SJCRH30 (cell line): ENCODE results near the gene TAB2. TPM values are rescaled to one million over a fixed set of nuclear protein-coding genes. Genes with fewer than 3 reads are reported as not detected.

ENCODE experiments used
- DNase-seq, 2 experiments: peaks; one replicate each; pipeline ENCODE4 v3.0.0-alpha.2; 2015 to 2020
- H3K27ac ChIP-seq: fragments of 250-450 bp; sonication (Bioruptor Pico); 2 replicates; pipeline ENCODE4 v1.5.1; 2020; ENCODE audit warnings: mild to moderate bottlenecking, moderate library complexity
- H3K27me3 ChIP-seq: fragments of 250-450 bp; sonication (Bioruptor Pico); 2 replicates; pipeline ENCODE4 v1.5.1; 2020; ENCODE audit warnings: mild to moderate bottlenecking, moderate library complexity
- H3K36me3 ChIP-seq: fragments of 250-450 bp; sonication (Bioruptor Pico); 2 replicates; pipeline ENCODE4 v1.5.1; 2020; ENCODE audit warnings: mild to moderate bottlenecking, moderate library complexity
- H3K4me1 ChIP-seq: fragments of 250-450 bp; sonication (Bioruptor Pico); 2 replicates; pipeline ENCODE4 v1.5.1; 2020; ENCODE audit warnings: mild to moderate bottlenecking, moderate library complexity
- H3K4me3 ChIP-seq: fragments of 250-450 bp; sonication (Bioruptor Pico); 2 replicates; pipeline ENCODE4 v1.5.1; 2020; ENCODE audit warnings: mild to moderate bottlenecking, moderate library complexity
- H3K9me3 ChIP-seq: fragments of 250-450 bp; sonication (Bioruptor Pico); replicated peaks from 2 replicates; pipeline ENCODE4 v1.5.1; 2020; ENCODE audit warnings: mild to moderate bottlenecking, moderate library complexity
- total RNA-seq: library from RNA; depleted of rRNA; stranded (reverse); fragments of >200 nt; shearing (Covaris generic); gene quantifications from 2 replicates; pipeline ENCODE4 v1.2.3, GENCODE V29; 2014

TAB2 gene
- total RNA-seq, 1 experiment from 2014 or later, result 37.6 TPM

DNA sequence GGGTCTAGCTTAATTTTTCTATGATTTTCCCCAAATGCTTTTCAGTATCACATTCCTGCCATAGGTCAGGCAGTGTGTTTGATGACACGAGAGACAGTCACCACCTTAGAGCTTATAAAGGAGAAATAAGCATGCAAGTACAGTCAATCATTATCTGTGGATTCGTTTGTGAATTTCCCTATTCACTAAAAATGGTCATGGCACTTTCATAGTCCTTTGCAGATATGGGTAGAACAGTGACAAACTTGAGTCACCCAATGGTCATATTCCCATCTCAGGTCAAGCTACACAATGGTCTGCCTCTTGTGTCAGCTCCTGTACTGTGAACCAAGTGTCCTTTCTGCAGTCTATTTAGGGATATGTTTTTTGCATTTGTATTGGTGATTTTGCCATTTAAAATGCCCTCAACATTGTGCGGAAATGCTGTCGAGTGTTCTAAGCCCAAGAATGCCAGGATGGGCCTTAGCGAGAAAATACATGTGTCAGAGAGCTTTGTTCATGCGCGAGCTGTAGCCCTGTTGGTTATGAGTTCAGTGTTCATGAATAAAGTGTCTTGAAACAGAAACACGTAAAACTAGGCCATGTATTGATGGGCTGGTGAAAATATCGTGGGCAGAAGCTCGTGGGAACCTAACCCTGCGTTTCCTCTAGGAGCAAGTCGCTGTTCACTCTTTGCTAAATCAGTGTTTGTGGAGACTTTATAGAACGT is 102.3 kb downstream of the TAB2 start:
- DNase-seq, result no peak
- no peaks in the 10 kb centered on the region for H3K36me3 ChIP-seq
- no peak overlapping the region for H3K4me3 ChIP-seq
- H3K27me3 ChIP-seq, result no peaks in the 10 kb centered on the region
- no peaks in the 10 kb centered on the region for H3K9me3 ChIP-seq
- H3K27ac ChIP-seq, result no peak overlapping the region
- no peaks in the 10 kb centered on the region for H3K4me1 ChIP-seq

DNA sequence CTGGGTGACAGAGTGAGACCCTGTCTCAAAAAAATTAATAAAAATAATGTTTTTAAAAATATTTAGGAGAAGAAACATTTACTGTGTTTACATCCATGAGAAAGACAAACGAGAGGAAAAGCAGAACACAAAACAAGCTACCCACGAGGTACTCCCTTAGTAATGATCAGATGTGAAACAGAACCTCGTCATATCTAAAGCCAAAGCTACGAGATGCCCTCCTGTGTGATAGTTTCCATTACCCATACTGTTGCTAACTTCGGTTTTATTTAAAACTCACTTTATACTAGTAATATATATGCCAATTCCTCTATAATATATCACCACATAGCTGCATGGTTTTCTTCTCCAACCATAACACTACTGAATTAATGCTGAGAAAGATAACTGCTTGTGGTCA is 103.6 kb downstream of the TAB2 start:
- DNase-seq, result no peak
- Histone ChIP-seq H3K27me3 (no peaks in the 10 kb centered on the region), H3K4me1 (no peaks in the 10 kb centered on the region), H3K27ac (no peak overlapping the region), H3K36me3 (no peaks in the 10 kb centered on the region), H3K9me3 (no peaks in the 10 kb centered on the region), H3K4me3 (no peak overlapping the region)

DNA sequence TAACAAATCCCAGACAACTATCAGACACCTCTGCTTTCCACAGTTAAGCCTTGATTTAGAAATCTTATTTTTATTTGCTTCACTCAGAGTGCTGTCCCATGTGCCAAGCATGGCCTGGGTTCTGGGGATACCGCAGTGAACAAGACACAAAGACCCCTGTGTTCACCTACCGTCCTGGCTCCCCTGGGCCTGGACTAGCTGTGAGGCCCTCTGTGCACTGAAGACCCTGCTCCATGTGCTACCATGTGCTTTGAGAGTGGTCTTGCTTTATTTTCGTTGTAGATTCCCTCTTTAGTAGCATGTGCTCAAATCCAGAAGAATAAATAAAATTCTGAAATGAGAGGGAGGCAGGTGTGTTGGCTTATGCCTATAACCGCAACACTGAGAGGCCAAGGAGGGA is 105.1 kb downstream of the TAB2 start:
- Histone ChIP-seq H3K36me3 (no peaks in the 10 kb centered on the region), H3K4me3 (no peak overlapping the region), H3K27me3 (no peaks in the 10 kb centered on the region), H3K9me3 (no peaks in the 10 kb centered on the region), H3K27ac (no peak overlapping the region), H3K4me1 (no peaks in the 10 kb centered on the region)
- DNase-seq, result no peak

DNA sequence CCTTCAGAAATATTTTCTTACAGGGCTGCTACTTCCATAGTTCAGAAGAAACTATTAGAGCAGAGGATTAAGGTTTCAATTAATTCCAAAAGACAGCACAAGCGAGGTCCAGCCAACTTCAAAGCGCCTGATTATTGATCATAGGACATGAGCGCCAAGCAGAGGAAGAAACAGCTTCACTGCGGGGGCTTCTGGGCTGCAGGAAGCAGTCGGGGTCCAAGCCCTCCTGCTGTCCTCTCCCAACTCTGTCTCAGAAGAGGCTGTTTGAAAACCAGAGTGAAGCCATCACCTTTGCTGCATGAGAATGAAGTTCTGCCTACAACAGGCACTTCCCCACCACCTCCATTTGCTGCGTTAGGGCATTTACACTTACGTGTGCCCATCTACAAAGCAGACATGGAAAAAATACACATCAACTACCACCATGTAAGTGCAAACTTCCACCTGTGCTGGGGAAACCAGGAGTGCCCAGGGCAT is 106.5 kb downstream of the TAB2 start:
- H3K9me3 ChIP-seq, result no peaks in the 10 kb centered on the region
- no peaks in the 10 kb centered on the region for H3K4me1 ChIP-seq
- no peak for DNase-seq
- no peaks in the 10 kb centered on the region for H3K36me3 ChIP-seq
- no peaks in the 10 kb centered on the region for H3K27me3 ChIP-seq
- H3K27ac ChIP-seq, result no peak overlapping the region
- no peak overlapping the region; the same call in 1 of the 2 replicates for H3K4me3 ChIP-seq

DNA sequence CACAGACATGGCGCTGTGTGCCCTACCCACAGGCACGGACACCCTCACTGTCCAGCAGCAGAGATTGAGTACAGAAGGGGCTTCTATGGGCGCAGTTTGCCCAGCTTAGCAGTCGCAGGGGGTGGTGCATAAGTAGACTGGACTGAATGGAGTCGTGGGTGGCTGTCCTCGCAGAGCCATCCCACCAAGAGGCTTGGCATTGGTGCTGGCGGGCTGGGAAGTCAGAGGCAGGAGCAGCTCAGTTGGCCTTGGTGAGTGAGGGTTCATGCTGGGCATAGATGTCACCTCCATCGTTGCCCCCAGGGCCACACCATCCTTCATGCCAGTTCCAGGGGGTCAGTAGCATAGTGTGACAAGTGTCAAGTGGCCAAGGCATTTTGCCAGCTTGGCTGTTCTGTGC is 107.7 kb downstream of the TAB2 start:
- Histone ChIP-seq H3K27me3 (no peaks in the 10 kb centered on the region), H3K27ac (no peak overlapping the region), H3K36me3 (no peaks in the 10 kb centered on the region), H3K4me3 (no peak overlapping the region), H3K4me1 (no peaks in the 10 kb centered on the region), H3K9me3 (no peaks in the 10 kb centered on the region)
- DNase-seq, result no peak

DNA sequence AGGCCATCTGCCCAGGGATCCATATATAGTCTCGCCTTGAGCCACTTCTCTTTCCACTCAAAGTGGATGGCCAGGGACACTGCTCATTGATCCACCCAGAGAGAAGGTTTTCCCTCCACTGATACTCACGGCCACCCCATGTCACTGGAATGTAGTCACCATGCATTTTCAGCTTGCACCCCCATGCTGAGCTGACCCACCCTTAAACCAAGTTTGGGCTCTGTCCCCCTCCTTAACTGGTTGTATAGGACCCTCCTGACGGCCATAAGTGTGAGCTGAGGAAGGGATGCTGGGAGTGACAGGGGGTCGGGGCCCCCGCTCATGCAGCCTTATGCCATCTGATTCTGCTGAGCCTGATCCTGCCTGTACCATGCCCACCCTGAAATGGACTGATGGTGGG is 108.2 kb downstream of the TAB2 start:
- Histone ChIP-seq H3K27ac (no peak overlapping the region), H3K4me1 (no peaks in the 10 kb centered on the region), H3K9me3 (no peaks in the 10 kb centered on the region), H3K4me3 (no peak overlapping the region), H3K36me3 (no peaks in the 10 kb centered on the region), H3K27me3 (no peaks in the 10 kb centered on the region)
- no peak for DNase-seq

DNA sequence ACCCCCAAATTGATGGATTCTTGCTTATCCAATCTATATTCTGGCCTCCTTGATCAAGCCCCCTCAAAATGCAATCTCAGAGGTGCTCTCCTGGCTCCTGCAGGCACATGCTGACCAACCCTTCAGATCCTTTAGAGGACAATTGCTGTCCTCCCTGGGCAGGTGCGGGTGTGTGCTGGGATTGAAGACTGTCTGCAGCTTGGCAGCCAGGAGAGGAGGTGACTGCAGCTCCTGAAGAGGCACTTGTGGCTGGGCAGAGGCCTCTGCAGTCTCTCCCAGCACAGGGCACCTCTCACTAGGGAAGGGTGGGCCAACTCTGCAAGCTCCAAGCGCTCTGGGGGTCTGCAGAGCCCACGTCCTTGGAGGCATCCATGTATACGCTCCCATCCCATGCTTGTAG is 111.1 kb downstream of the TAB2 start:
- Histone ChIP-seq H3K27ac (no peak overlapping the region), H3K27me3 (no peaks in the 10 kb centered on the region), H3K9me3 (no peaks in the 10 kb centered on the region), H3K4me3 (no peak overlapping the region), H3K4me1 (0 out of 2 replicates have a peak, but pooled peaks cover 2% of the 10 kb centered on the region), H3K36me3 (no peaks in the 10 kb centered on the region)
- DNase-seq, result no peak

DNA sequence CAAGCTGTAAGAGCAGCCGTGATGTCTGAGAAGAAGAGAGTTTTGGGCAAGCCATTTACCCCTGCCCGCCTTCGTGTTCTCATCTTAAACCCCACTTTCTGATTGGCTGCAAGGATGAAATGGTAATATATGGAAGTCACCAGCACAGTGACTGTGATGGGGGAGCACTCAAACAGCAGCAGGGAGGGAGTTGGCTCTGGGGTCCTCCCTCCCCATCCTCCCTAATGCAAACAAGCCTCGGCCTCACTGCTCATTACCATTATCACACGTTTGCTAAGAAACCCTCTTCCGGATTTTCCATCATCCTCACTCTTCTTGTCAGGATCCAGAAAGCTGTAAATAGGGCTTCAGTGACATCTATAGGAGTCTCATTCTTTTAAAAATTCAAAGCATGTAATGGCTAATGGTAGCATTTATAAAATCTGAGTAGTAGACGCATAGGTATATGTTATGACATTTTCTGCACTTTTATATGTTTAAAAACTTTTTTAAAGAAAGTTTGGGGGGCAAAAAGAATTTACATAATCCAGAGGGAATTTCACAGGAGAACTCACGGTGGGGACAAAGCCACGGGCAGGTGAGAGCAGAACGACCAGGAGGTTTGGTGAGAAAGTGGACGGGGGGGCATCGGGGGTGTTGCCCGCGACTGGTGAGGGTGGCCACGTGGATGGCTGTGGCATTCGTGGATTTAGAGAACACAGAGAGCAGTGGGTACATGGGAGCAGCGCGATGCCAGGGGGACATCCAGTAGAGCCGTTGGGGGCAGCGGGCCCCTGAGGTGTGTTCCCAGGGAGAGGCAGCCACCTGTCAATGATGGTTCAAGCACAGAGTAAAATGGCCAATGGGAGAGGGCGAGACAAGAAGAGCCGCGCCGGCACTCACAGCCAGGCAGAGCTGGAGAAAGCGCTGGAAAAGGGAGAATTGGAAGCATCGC is 112.2 kb downstream of the TAB2 start:
- no peak for DNase-seq
- H3K27ac ChIP-seq, result no peak overlapping the region
- H3K4me3 ChIP-seq, result no peak overlapping the region

DNA sequence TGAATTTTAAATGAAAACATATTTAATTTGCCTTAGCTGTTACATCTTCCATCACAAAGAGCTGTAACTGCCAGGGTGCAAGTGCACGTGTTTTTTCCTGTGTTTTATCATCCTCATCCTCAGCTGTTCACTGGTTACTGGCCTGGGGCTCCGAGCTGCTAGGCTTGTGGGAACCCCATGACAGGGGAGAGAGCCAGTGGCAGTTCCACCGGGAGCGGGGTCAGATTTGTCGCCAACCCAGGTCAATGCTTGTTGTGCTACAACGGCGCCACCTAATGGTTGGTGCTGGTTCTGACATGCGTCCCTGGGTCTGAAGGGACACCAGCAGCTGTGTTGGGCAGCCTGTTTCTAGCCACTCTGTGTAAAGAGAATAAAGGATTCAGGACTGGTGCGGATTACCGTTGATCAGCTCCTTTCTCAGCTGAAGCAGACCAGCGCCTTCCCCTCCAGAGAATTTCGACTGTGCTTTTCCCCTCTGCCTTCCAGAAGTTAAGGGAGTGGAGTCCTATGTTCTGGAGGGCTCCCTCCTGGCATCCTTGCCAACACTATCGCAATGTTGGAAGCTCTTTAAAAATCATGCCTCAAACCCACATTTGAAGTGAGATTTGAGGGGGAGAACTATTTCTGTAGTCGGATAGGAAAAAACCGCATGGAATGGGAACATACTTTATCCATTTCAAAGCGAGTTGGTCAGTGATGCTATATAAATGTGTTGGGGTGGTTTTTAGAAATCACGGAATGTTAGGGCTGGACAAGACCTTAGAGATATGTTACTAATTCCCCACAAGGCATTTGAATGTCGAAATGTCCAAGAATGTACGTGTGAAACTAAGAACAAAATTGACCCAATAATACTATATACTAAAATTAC is 114.6 kb downstream of the TAB2 start:
- Histone ChIP-seq H3K27me3 (no peaks in the 10 kb centered on the region), H3K4me1 (0 out of 2 replicates have a peak, but pooled peaks cover 2% of the 10 kb centered on the region), H3K27ac (no peak overlapping the region), H3K4me3 (no peak overlapping the region), H3K36me3 (no peaks in the 10 kb centered on the region), H3K9me3 (no peaks in the 10 kb centered on the region)
- peak; percentile 91 to 97 for DNase-seq

More for the DNA sequence above, 112.2 kb downstream of the TAB2 start:
- 0 out of 2 replicates have a peak, but pooled peaks cover 2% of the 10 kb centered on the region for H3K4me1 ChIP-seq
- no peaks in the 10 kb centered on the region for H3K27me3 ChIP-seq
- no peaks in the 10 kb centered on the region for H3K9me3 ChIP-seq
- no peaks in the 10 kb centered on the region for H3K36me3 ChIP-seq

DNA sequence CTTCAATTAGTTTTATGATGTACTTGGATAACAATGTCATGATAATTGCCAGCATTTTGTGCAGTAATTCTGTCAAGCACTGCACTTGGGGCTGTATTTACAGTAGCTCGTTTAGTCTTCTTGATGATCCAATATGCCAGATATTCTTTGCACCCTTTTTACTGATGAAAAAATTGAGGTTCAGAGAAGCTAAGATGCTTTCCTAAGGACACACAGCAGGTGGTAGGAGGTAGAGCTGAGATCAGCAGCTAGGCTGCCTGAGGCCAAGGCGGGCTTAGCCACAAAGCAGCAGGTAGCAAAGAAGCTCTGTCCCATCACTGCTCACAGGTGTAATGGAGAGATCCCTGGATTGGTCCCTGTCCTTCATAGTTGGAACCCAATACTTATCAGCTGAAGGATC is 115.9 kb downstream of the TAB2 start:
- Histone ChIP-seq H3K4me3 (no peak overlapping the region), H3K27me3 (no peaks in the 10 kb centered on the region), H3K9me3 (no peaks in the 10 kb centered on the region), H3K4me1 (0 out of 2 replicates have a peak, but pooled peaks cover 2% of the 10 kb centered on the region), H3K36me3 (no peaks in the 10 kb centered on the region), H3K27ac (no peak overlapping the region)
- no peak for DNase-seq

DNA sequence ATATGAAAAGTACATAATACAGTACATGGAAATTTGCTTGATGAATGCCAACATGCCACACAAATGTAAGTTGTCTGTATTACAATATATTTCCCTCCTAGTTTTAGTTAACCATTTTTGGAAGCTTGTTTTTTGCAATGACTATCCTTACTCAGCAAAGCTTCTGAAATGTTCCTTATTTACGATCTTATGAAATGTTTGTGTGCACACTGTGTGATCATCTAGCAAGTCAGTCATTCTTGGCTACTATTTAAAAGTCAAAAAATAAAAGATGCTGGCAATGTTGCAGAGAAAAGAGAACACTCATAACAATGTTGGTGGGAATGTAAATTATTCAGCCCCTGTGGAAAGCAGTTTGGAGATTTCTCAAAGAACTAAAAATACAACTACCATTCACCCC is 116.4 kb downstream of the TAB2 start:
- 0 out of 2 replicates have a peak, but pooled peaks cover 2% of the 10 kb centered on the region for H3K4me1 ChIP-seq
- no peak for DNase-seq
- no peak overlapping the region for H3K4me3 ChIP-seq
- no peak overlapping the region for H3K27ac ChIP-seq
- no peaks in the 10 kb centered on the region for H3K36me3 ChIP-seq
- no peaks in the 10 kb centered on the region for H3K27me3 ChIP-seq
- H3K9me3 ChIP-seq, result no peaks in the 10 kb centered on the region

DNA sequence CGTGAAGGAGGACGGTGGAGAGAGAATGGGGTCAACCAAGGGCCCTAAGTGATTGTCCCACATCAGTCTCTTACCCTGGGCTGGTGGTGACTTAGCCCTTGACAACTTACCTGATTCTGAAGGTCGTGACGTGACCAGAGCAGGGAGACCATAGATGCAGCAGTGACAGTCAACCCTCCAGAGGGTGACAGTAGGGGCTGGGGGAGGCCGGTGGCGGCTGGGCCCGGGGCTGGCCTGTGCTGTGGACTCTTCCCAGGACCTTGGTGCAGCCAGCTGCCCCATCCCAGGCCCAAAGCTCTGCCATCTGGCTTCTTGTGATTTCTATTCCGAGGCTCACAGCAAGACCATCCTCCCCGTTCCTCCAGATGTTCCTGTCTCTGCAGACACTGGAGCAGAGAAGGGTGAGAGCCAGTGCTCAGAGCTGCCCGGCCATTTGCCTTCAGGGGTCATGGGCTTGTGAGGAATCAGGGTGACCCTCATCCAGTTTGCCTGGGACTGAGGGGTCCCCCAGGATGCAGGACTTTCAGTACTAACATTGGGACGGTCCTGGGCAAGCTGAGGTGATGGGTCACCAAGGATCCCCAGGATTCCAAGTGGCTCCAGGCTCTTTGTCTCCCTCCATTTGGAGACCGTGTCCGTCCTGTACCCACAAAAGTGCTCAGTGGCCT is 118.5 kb downstream of the TAB2 start:
- Histone ChIP-seq H3K9me3 (no peaks in the 10 kb centered on the region), H3K4me1 (0 out of 2 replicates have a peak, but pooled peaks cover 3% of the 10 kb centered on the region), H3K27ac (no peak overlapping the region), H3K4me3 (no peak overlapping the region), H3K27me3 (no peaks in the 10 kb centered on the region), H3K36me3 (no peaks in the 10 kb centered on the region)
- no peak for DNase-seq

DNA sequence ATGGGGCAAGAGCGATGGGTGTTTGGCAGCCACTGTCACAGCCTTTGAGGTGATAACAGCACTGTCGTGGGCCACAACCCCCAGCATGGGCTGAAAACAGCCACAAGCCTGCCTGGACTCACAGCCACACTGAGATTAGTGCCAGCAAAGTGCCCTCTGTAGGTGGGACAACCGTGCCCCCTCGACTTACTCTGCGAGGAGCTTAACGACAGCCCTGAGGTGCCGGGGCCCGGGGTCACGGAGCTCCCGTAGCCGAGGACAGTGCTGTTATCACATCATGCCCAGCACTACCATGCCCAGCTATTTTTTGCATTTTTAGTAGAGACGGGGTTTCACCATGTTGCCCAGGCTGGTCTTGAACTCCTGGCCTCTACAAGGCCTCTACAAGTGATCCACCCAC is 119.1 kb downstream of the TAB2 start:
- DNase-seq, result no peak
- H3K36me3 ChIP-seq, result no peaks in the 10 kb centered on the region
- H3K27ac ChIP-seq, result no peak overlapping the region
- no peak overlapping the region for H3K4me3 ChIP-seq
- 0 out of 2 replicates have a peak, but pooled peaks cover 7% of the 10 kb centered on the region for H3K4me1 ChIP-seq
- H3K27me3 ChIP-seq, result no peaks in the 10 kb centered on the region
- no peaks in the 10 kb centered on the region for H3K9me3 ChIP-seq

DNA sequence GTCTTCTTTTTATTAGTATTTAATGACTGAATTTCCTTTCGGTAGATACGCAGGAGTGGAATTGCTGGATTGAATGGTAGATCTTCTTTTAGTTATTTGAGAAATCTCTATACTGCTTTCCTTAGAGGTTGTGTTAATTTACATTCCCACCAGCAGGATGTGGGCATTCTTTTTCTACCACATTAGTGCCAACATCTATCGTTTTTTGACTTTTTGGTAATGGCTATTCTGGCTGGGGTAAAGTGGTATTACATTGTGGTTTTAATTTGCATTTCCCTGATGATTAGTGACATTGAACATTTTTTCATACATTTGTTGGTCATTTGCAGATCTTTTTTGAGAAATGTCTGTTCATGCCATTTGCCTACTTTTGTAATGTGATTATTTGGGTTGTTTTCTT is 119.7 kb downstream of the TAB2 start:
- no peak overlapping the region for H3K27ac ChIP-seq
- H3K9me3 ChIP-seq, result no peaks in the 10 kb centered on the region
- DNase-seq, result no peak
- H3K4me1 ChIP-seq, result 0 out of 2 replicates have a peak, but pooled peaks cover 6% of the 10 kb centered on the region
- no peaks in the 10 kb centered on the region for H3K27me3 ChIP-seq
- no peaks in the 10 kb centered on the region for H3K36me3 ChIP-seq
- no peak overlapping the region for H3K4me3 ChIP-seq
